ENCODE measurements around the gene ACTL7B.
"Not testable (repeated sequence)": the region's sequence is repeated elsewhere in the genome, so short reads cannot be mapped to it uniquely, and the experiment has no call there.

- TF ChIP-seq, protein P1, sequence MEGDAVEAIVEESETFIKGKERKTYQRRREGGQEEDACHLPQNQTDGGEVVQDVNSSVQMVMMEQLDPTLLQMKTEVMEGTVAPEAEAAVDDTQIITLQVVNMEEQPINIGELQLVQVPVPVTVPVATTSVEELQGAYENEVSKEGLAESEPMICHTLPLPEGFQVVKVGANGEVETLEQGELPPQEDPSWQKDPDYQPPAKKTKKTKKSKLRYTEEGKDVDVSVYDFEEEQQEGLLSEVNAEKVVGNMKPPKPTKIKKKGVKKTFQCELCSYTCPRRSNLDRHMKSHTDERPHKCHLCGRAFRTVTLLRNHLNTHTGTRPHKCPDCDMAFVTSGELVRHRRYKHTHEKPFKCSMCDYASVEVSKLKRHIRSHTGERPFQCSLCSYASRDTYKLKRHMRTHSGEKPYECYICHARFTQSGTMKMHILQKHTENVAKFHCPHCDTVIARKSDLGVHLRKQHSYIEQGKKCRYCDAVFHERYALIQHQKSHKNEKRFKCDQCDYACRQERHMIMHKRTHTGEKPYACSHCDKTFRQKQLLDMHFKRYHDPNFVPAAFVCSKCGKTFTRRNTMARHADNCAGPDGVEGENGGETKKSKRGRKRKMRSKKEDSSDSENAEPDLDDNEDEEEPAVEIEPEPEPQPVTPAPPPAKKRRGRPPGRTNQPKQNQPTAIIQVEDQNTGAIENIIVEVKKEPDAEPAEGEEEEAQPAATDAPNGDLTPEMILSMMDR (conservative IDR thresholded peaks at IDR 0.05; ENCODE audit: low read depth, low read length), result not testable (repeated sequence)
- not testable (repeated sequence) for TF ChIP-seq POLR2A (IDR thresholded peaks at IDR 0.05; ENCODE audit: low read depth, low read length); SMC3 (IDR thresholded peaks at IDR 0.05; ENCODE audit: low read depth, low read length); NFE2L2 (IDR thresholded peaks at IDR 0.05; ENCODE audit: low read depth, low read length); RAD21 (IDR thresholded peaks at IDR 0.05; ENCODE audit: low read length); BHLHE40 (IDR thresholded peaks at IDR 0.05; ENCODE audit: low read depth, low read length); MAFK (IDR thresholded peaks at IDR 0.05; ENCODE audit: low read depth, low read length)
Measured at GRCh38 chr9:108848296-108848695, 7.5 kb downstream of the ACTL7B start.

Data from IMR-90 (cell line).